Gastrocnemius medialis (tissue), 4 donors: ENCODE measurements around the gene UBE2G2. TPM values are rescaled to one million over a fixed set of nuclear protein-coding genes. Genes with fewer than 3 reads are reported as not detected.

Experiments used
- ATAC-seq, 2 donors: fragments of 150-250 bp; one replicate each; pipeline ENCODE4 v1.9.1; 2016
- DNase-seq, 2 donors: peaks; one replicate each; pipeline ENCODE4 v3.0.0-alpha.2; 2019
- H3K27ac ChIP-seq, 4 donors: fragments of 200-600 bp; sonication (generic); 1 replicate in 1 of 4; 2 replicates in 3 of 4; pipeline ENCODE4 v1.5.1; 2016 to 2018; ENCODE audit warnings: mild to moderate bottlenecking in 2 of 4, moderate library complexity in 1 of 4
- H3K27me3 ChIP-seq, 3 donors: fragments of 200-600 bp; sonication (generic) in 2 of 3; 1 replicate in 1 of 3; 2 replicates in 2 of 3; pipeline versions ENCODE4 v1.5.1 to v1.6.0; 2016 to 2019; ENCODE audit warnings: mild to moderate bottlenecking in 1 of 3, moderate library complexity in 1 of 3
- H3K36me3 ChIP-seq, 2 donors: fragments of 200-600 bp; sonication (generic) in 1 of 2; one replicate each; pipeline ENCODE4 v1.5.1; 2017 to 2018
- H3K4me1 ChIP-seq, 2 donors: fragments of 200-600 bp; sonication (generic) in 1 of 2; one replicate each; pipeline ENCODE4 v1.5.1; 2016 to 2017; ENCODE audit warnings: mild to moderate bottlenecking in 2 of 2
- H3K4me3 ChIP-seq, 4 donors: fragments of 200-600 bp; sonication (generic) in 3 of 4; 1 replicate in 1 of 4; 2 replicates in 3 of 4; pipeline ENCODE4 v1.5.1; 2016 to 2019; ENCODE audit warnings: mild to moderate bottlenecking in 2 of 4
- H3K9me3 ChIP-seq, 3 donors: fragments of 200-600 bp; sonication (generic) in 2 of 3; 1 replicate in 1 of 3; 2 replicates in 2 of 3; pipeline ENCODE4 v1.5.1; 2016 to 2019
- CTCF ChIP-seq, 5 experiments: fragments of 450-650 bp in 3 of 5; fragments of 200-600 bp in 2 of 5; sonication (generic) in 2 of 5; IDR thresholded peaks in 4 of 5; conservative IDR thresholded peaks in 1 of 5; 1 replicate in 4 of 5; 2 replicates in 1 of 5; pipeline ENCODE4 v1.5.1; 2016 to 2019; ENCODE audit warnings: antibody characterized with exemption in 5 of 5, mild to moderate bottlenecking in 3 of 5, moderate library complexity in 3 of 5
- POLR2A ChIP-seq, 2 donors: fragments of 450-650 bp; IDR thresholded peaks; one replicate each; pipeline ENCODE4 v1.6.1; 2017; ENCODE audit warnings: antibody characterized with exemption in 2 of 2, mild to moderate bottlenecking in 2 of 2, moderate library complexity in 2 of 2
- in situ Hi-C, 4 donors: fragments of 200-750 bp; cut with MboI; loops; one replicate each; pipeline versions ENCODE4 v1.15.0 to v1.8.0; 2017; ENCODE audit warnings: low sequenced_read_pairs in 4 of 4
- intact Hi-C: fragments of 100-400 bp; cut with DNase I; formaldehyde crosslinking; loops from one replicate; pipeline ENCODE4 v1.15.1; 2023; ENCODE audit warnings: low total_unique reads
- total RNA-seq, 4 donors: library from RNA; depleted of rRNA; stranded (reverse); fragments of >200 nt; gene quantifications; one replicate each; pipeline versions ENCODE4 v1.1.0 to v1.2.3, GENCODE V29; 2016

Gene UBE2G2
- total RNA-seq, 4 donors from 2014 or later = 64.2 to 83.8 (median 73.3) TPM

- Histone ChIP-seq H3K9me3 (no peaks in the 10 kb centered on the region), H3K27me3 (peaks cover 0 to 7% (median 7%) of the 10 kb centered on the region in 3 donors), H3K4me1 (peaks cover 33 to 35% of the 10 kb centered on the region in 2 donors), H3K27ac (no peak overlapping the region), H3K36me3 (peaks cover 0 to 31% of the 10 kb centered on the region in 2 donors), H3K4me3 (no peak overlapping the region)
- DNase-seq (no peak), ATAC-seq (no peak)
- in situ Hi-C loops (no loop called here), intact Hi-C loops (no loop called here)
- no peak for TF ChIP-seq POLR2A (IDR thresholded peaks at IDR 0.05)
- no peak for TF ChIP-seq CTCF (IDR thresholded peaks at IDR 0.05 in 4 of 5, conservative IDR thresholded peaks at IDR 0.05 in 1 of 5)
Measured at GRCh38 chr21:44848821-44849521, 47.4 kb upstream of the UBE2G2 start.

GRCh38 chr21:44847261-44848056 is 45.8 kb upstream of the UBE2G2 start:
- intact Hi-C loops (no loop called here), in situ Hi-C loops (no loop called here)
- H3K27ac ChIP-seq = no peak overlapping the region
- H3K27me3 ChIP-seq = peaks cover 0 to 13% (median 9%) of the 10 kb centered on the region in 3 donors
- peaks cover 0 to 30% of the 10 kb centered on the region in 2 donors for H3K36me3 ChIP-seq
- TF ChIP-seq CTCF (IDR thresholded peaks at IDR 0.05 in 4 of 5, conservative IDR thresholded peaks at IDR 0.05 in 1 of 5) (no peak), POLR2A (IDR thresholded peaks at IDR 0.05) (no peak)
- DNase-seq = no peak
- peaks cover 23 to 27% of the 10 kb centered on the region in 2 donors for H3K4me1 ChIP-seq
- ATAC-seq = no peak
- H3K9me3 ChIP-seq = no peaks in the 10 kb centered on the region
- H3K4me3 ChIP-seq = no peak overlapping the region

- in situ Hi-C loops = no loop called here
Measured at GRCh38 chr21:44846485-44847260, 45.1 kb upstream of the UBE2G2 start.

GRCh38 chr21:44846224-44846484 is 44.5 kb upstream of the UBE2G2 start:
- TF ChIP-seq CTCF (IDR thresholded peaks at IDR 0.05 in 4 of 5, conservative IDR thresholded peaks at IDR 0.05 in 1 of 5) (no peak), POLR2A (IDR thresholded peaks at IDR 0.05) (no peak)
- H3K27ac ChIP-seq = peak overlapping the region in 3 of 4 donors; percentile 26 to 43 (median 41)
- DNase-seq (no peak), ATAC-seq (no peak)
- in situ Hi-C loops = no loop called here
- H3K4me1 ChIP-seq = peaks cover 22 to 23% of the 10 kb centered on the region in 2 donors
- H3K4me3 ChIP-seq = peak overlapping the region; percentile 21 to 54 (median 30)
- H3K36me3 ChIP-seq = peaks cover 0 to 28% of the 10 kb centered on the region in 2 donors
- H3K9me3 ChIP-seq = no peaks in the 10 kb centered on the region
- peaks cover 8 to 13% (median 13%) of the 10 kb centered on the region in 3 donors for H3K27me3 ChIP-seq
- intact Hi-C loops = no loop called here

More at GRCh38 chr21:44846485-44847260, 45.1 kb upstream of the UBE2G2 start:
- intact Hi-C loops = no loop called here
- Histone ChIP-seq H3K27ac (peak overlapping the region in 3 of 4 donors; percentile 26 to 43 (median 41)), H3K9me3 (no peaks in the 10 kb centered on the region), H3K4me1 (peaks cover 23 to 27% of the 10 kb centered on the region in 2 donors), H3K27me3 (peaks cover 7 to 13% (median 13%) of the 10 kb centered on the region in 3 donors), H3K36me3 (peaks cover 0 to 30% of the 10 kb centered on the region in 2 donors), H3K4me3 (peak overlapping the region in 3 of 4 donors; percentile 28 to 54 (median 32))
- DNase-seq (peak in 1 of 2 donors; percentile 58), ATAC-seq (peak; percentile 41 to 48)
- TF ChIP-seq POLR2A (IDR thresholded peaks at IDR 0.05) = no peak
- no peak for TF ChIP-seq CTCF (IDR thresholded peaks at IDR 0.05 in 4 of 5, conservative IDR thresholded peaks at IDR 0.05 in 1 of 5)
